Measurements from ENCODE around the gene MPO.
A peak's percentile ranks its signal among the peaks of the same experiment; 100 is the strongest.

The MPO gene, protein sequence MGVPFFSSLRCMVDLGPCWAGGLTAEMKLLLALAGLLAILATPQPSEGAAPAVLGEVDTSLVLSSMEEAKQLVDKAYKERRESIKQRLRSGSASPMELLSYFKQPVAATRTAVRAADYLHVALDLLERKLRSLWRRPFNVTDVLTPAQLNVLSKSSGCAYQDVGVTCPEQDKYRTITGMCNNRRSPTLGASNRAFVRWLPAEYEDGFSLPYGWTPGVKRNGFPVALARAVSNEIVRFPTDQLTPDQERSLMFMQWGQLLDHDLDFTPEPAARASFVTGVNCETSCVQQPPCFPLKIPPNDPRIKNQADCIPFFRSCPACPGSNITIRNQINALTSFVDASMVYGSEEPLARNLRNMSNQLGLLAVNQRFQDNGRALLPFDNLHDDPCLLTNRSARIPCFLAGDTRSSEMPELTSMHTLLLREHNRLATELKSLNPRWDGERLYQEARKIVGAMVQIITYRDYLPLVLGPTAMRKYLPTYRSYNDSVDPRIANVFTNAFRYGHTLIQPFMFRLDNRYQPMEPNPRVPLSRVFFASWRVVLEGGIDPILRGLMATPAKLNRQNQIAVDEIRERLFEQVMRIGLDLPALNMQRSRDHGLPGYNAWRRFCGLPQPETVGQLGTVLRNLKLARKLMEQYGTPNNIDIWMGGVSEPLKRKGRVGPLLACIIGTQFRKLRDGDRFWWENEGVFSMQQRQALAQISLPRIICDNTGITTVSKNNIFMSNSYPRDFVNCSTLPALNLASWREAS

DNA sequence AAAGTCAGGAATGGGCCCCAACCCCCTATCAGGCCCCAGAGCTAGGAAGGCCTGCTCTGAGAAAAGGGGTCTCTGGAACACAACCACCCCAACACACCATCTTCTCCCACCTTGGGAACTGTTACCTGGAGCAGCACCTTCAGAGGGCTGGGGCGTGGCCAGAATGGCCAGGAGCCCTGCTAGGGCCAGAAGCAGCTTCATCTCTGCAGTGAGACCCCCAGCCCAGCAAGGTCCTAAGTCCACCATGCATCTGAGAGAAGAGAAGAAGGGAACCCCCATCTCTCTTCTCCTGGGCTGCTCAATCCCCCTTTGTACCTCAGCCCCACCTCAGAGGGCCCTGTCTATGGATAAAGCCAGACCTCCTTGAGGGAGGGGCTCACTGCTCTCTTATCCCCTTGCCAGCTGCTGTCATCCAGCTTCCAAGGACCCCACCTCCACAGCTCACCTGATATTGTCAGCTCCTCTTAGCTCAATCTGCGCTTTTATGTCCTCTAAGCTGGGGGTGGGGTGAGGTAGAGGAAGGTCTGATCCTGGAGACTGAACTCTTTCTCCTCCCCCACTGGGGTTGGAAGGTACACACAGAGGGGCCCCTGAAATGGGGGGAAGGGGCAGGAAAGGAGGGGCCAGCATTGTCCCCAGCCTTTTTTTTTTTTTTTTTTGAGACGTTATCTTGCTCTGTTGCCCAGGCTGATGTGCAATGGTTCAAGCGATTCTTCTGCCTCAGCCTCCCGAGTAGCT, at the start of gene MPO:
Gene MPO (minus strand): TSS at position 456 of the 738 bp plus-strand sequence. CDS start 177 bp downstream, at position 279.
- no peak for DNase-seq (ENCODE audit: low spot score)

GRCh38 chr17:58329810-58330537, 49.2 kb upstream of the MPO start:
- peak; percentile 35 for DNase-seq (ENCODE audit: low spot score)

DNA sequence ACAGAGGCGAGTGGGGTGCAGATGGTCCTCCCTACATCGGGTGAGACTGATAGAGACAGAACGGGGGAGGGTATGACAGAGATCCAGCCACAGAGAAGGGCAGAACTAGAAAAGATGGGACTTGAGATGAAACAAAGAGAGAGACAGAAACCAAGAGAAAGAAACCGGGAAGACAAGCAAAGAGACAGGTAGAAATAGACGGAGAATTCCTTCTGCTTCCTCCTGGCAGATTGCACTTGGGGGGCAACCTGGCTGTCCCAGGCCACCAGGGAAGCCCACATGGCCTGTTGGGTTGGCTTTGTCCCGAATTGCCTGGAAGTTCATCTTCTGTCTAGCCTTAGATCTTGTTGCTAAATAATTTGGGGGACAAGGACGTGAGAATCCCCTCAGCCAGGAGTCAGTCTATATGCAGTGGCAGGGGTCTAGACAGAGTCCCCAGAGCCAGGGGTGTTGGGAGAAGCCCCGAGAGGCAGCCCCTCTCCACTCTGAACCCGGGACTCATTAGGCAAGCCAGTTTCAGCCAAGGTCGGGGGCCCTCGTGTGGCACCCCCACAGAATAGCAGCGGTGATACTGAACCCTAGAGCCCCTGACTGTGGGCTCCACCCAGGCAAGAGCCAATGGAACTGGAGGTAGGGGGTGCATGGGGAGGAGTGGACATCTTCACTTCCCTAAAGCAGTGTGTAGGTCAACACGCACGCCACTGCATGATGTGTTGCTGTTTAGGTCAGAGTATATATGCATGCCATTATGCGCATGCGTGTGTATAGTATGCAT, 48.5 kb upstream of the MPO start:
- DNase-seq (ENCODE audit: low spot score) = peak; percentile 67

DNA sequence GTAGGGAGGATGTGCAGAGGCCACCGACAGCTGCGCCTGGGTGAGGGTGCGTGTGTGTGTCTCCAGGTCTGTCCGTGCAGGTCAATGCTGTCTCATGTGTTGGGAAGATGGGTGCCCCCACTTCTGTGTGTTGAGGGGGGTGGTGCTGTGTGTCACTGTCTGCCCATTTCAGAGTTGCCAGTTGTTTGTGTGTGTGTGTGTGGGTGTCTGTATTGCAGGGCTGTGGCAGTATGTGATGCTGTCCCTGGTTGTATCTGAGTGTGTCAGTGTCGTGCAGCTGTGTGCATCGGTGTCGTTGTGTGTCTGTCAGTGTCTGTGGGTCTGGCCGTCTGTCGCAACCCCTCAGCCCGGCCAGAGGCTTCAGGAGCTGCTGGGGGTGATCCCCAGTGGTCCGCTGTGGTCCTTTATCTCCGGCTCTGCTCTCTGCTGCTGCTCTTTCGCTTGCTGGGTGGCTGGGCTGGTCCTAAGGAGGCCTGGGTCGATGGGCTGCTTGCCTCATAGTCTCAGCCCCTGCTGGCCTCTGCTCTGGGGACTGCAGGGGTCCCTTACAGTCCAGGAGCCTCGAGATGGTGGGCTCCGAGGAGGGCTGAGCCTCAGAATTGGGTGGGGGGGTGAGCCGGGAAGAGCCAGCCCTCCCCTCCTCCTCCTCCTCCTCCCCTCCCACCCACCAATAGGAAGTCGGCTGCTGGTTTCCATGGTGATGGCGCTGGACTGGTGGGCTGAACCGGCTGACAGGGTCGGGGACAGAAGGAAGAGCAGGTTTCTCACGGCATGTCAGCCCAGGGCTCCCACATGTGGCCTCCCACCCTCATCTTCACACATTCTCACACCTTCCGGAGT, 47.7 kb upstream of the MPO start, which contains the start of gene TSPOAP1:
Gene TSPOAP1 (minus strand): TSS at position 601 of the 840 bp plus-strand sequence. CDS start 875 bp downstream, outside the sequence.
- peak; percentile 33 for DNase-seq (ENCODE audit: low spot score)

- no peak for DNase-seq (ENCODE audit: low spot score)
Measured at GRCh38 chr17:58327363-58328194, 46.8 kb upstream of the MPO start.

DNA sequence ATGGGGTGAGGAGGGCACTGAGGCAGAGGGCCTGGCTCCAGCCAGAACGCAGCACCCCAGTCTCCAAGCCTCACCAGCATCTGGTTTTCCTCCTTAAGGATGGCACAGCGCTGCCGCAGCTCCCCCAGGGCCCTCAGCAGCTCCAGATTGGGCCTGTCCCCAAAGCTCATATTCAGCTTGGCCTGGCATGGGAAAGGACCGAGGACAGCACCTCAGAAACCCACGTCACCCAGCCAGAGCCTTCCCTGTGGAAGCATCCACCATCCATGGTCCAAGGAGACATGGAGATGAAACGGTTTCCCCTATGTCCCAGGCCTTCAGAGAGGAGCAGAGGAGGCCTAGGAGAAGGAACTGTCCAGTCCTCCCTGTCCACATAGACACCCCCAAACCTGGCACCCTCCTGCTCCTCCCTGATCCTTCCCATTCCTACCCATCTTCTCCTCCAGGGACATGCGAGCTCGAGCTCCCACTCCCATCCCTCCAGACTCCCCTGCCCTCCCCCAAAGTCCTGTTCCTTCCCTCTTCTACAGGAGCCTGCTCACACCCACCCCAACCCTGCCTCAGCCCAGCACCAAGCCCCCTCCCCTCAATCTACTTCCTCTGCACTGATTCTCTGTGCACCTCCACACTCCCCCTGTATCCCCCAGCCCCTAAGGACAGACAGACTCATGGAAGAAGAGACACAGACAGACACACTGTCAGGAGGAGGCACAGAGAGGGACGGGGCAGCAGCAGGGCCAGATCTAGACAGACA, 46.1 kb upstream of the MPO start:
- no peak for DNase-seq (ENCODE audit: low spot score)

- no peak for DNase-seq (ENCODE audit: low spot score)
Measured at GRCh38 chr17:58325976-58326468, 45.3 kb upstream of the MPO start.

- no peak for DNase-seq (ENCODE audit: low spot score)
Measured at GRCh38 chr17:58325289-58325726, 44.6 kb upstream of the MPO start.

DNA sequence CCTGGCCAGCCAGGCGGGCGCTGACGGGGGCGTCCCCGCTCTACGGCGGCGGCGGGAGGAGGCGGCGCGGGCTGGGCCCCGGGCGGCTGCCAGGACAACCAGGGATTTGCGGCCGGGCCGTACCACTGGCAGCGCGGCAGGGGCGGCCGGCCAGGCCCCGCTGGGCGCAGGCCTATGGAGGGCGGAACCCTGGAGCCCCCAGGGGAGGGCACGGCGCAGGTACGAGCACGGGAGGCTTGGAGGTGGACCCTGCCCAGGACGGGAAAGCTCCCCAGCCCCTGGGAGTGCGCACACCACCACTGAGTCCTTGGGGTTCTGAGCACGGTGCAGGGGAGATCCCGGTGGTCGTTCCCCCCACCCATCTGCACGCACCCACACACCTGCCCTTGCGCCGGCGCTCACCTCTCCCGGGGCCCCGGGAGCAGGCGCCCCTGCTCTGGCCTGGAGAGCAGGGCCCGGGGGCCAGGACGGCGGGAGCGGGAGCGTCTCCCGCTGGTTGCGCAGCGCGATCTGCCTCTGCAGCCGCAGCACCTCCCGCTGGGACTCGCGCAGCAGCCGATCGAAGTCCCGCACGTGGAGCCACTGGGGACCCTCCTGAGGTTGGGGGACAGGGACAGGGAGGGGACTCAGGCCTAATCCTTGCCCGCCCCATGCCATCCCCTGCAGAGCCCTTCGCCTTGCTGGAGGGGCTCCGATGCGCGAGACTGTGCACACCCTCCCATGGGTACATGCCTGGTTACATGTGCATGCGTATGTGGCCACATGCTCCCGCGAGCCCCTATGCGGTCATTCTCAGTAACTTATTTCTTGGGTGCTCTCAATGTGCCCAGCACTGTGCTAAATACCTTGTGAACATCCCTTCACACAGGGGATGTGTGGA, 43.9 kb upstream of the MPO start:
- no peak for DNase-seq (ENCODE audit: low spot score)

DNA sequence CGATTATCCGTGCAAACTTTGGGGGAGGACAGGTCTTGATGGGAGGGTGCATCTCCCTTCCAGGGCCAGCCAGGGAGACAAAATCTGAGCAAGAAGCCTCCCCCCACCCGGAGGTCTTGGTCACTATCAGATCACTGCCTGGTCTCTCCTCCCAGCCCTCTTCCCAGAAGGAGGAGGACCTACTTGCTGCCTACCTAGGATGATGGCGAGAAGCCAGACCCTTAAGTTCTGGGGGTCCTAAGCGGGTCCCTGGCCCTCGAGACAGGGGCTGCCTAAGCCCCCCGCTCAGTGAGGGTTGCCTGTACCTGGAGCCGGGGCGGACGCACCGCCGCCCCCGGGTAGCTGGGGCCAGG, 43.3 kb upstream of the MPO start:
- no peak for DNase-seq (ENCODE audit: low spot score)

- DNase-seq (ENCODE audit: low spot score) = no peak
Measured at GRCh38 chr17:58323366-58324055, 42.8 kb upstream of the MPO start.

DNA sequence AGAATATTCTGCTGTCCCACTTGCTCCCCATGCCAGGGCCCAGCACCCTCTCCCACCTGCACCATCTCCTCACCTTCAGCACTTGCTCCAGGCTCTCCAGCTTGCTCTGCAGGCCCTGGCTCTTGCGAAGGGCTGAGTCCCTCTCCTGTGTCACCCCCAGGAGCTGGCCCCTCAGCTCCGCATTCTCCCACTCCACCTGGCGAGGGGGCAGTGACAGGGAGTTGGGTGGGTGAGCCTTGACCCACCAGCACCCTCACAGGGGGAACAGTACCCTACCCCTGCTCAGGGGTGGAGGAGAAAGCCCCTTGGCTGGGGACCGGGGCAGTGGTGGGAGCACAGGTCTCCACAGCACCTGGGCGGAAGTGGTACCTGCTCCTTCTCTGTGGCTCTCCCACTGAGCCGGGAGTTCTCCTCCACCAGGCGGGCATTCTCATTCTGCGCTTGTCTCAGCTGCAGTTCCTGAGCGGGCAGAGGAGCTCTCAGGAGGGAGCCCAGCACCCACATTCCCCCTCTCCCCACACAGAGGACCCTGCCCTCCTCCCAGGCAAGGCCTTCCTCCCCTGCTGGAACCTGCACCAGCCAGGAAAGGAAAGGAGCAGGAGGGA, 41.9 kb upstream of the MPO start:
- DNase-seq (ENCODE audit: low spot score) = no peak

- DNase-seq (ENCODE audit: low spot score) = no peak
Measured at GRCh38 chr17:58321571-58322525, 41.1 kb upstream of the MPO start.

- DNase-seq (ENCODE audit: low spot score) = no peak
Measured at GRCh38 chr17:58320570-58321323, 40.0 kb upstream of the MPO start.
